Activated T-helper 17 cell treated with anti-CD3 and anti-CD28 coated beads, Interleukin-2, amount 50 U/mL, for 72 hours (primary cell): Measurements from ENCODE around the gene SNX32. TPM values are rescaled to one million over a fixed set of nuclear protein-coding genes. Genes with fewer than 3 reads are reported as not detected.
A peak's percentile ranks its signal among the peaks of the same experiment; 100 is the strongest.

Source experiments
- ATAC-seq: fragments of 150-1000 bp; cut with Tn5 transposase; replicated peaks from 2 replicates; pipeline ENCODE4 v1.10.0; 2021; ENCODE audit warnings: mild to moderate bottlenecking, moderate library complexity
- H3K27ac Mint-ChIP-seq: one replicate; pipeline ENCODE4 v1.8.0; 2022; ENCODE audit warnings: mixed read lengths
- H3K27me3 Mint-ChIP-seq: one replicate; pipeline ENCODE4 v1.8.0; 2022; ENCODE audit warnings: mixed read lengths
- H3K36me3 Mint-ChIP-seq: one replicate; pipeline ENCODE4 v1.8.0; 2022; ENCODE audit warnings: low read depth, mild to moderate bottlenecking, mixed read lengths
- H3K4me1 Mint-ChIP-seq: one replicate; pipeline ENCODE4 v1.8.0; 2022; ENCODE audit warnings: mixed read lengths
- H3K4me3 Mint-ChIP-seq: one replicate; pipeline ENCODE4 v1.8.0; 2022; ENCODE audit warnings: mild to moderate bottlenecking, mixed read lengths
- H3K9me3 Mint-ChIP-seq: one replicate; pipeline ENCODE4 v1.8.0; 2022; ENCODE audit warnings: mixed read lengths
- total RNA-seq, 2 donors: library from RNA; stranded (reverse); gene quantifications; one replicate each; pipeline ENCODE4 v1.2.3, GENCODE V29; 2022

Gene SNX32
- total RNA-seq, 2 donors from 2014 or later = 1.6 to 6.6 TPM

GRCh38 chr11:65793144-65793581 is 40.6 kb upstream of the SNX32 start:
- Mint-ChIP-seq H3K4me3 (no peak overlapping the region), H3K36me3 (peaks cover 2% of the 10 kb centered on the region), H3K9me3 (no peaks in the 10 kb centered on the region), H3K27me3 (peaks cover 6% of the 10 kb centered on the region), H3K4me1 (peaks cover 1% of the 10 kb centered on the region), H3K27ac (no peak overlapping the region)
- no peak for ATAC-seq

- Mint-ChIP-seq H3K4me3 (no peak overlapping the region), H3K27me3 (peaks cover 7% of the 10 kb centered on the region), H3K4me1 (peaks cover 2% of the 10 kb centered on the region), H3K9me3 (no peaks in the 10 kb centered on the region), H3K36me3 (no peaks in the 10 kb centered on the region), H3K27ac (no peak overlapping the region)
- ATAC-seq = no peak
Observed at GRCh38 chr11:65793625-65794400, 40.0 kb upstream of the SNX32 start.

- Mint-ChIP-seq H3K9me3 (no peaks in the 10 kb centered on the region), H3K4me1 (peaks cover 6% of the 10 kb centered on the region), H3K36me3 (no peaks in the 10 kb centered on the region), H3K27ac (no peak overlapping the region), H3K4me3 (no peak overlapping the region), H3K27me3 (peaks cover 11% of the 10 kb centered on the region)
- ATAC-seq = no peak
Observed at GRCh38 chr11:65794570-65795510, 38.9 kb upstream of the SNX32 start.

GRCh38 chr11:65796726-65797601 is 36.8 kb upstream of the SNX32 start:
- H3K4me3 Mint-ChIP-seq = no peak overlapping the region
- H3K27me3 Mint-ChIP-seq = peaks cover 12% of the 10 kb centered on the region
- H3K9me3 Mint-ChIP-seq = no peaks in the 10 kb centered on the region
- no peak for ATAC-seq
- H3K36me3 Mint-ChIP-seq = no peaks in the 10 kb centered on the region
- peaks cover 6% of the 10 kb centered on the region for H3K4me1 Mint-ChIP-seq
- H3K27ac Mint-ChIP-seq = peak overlapping the region; percentile 41

- Mint-ChIP-seq H3K27me3 (peaks cover 14% of the 10 kb centered on the region), H3K4me1 (peaks cover 6% of the 10 kb centered on the region), H3K27ac (no peak overlapping the region), H3K9me3 (no peaks in the 10 kb centered on the region), H3K36me3 (no peaks in the 10 kb centered on the region), H3K4me3 (no peak overlapping the region)
- ATAC-seq = no peak
Observed at GRCh38 chr11:65797711-65798110, 36.1 kb upstream of the SNX32 start.

- Mint-ChIP-seq H3K4me1 (peaks cover 6% of the 10 kb centered on the region), H3K36me3 (no peaks in the 10 kb centered on the region), H3K27ac (peak overlapping the region; percentile 61), H3K4me3 (peak overlapping the region; percentile 50), H3K27me3 (peaks cover 23% of the 10 kb centered on the region), H3K9me3 (no peaks in the 10 kb centered on the region)
- ATAC-seq = no peak
Observed at GRCh38 chr11:65798882-65799281, 34.9 kb upstream of the SNX32 start.

GRCh38 chr11:65801153-65801987 is 32.4 kb upstream of the SNX32 start:
- peaks cover 6% of the 10 kb centered on the region for H3K4me1 Mint-ChIP-seq
- H3K4me3 Mint-ChIP-seq = no peak overlapping the region
- no peaks in the 10 kb centered on the region for H3K9me3 Mint-ChIP-seq
- H3K27ac Mint-ChIP-seq = no peak overlapping the region
- ATAC-seq = no peak
- no peaks in the 10 kb centered on the region for H3K36me3 Mint-ChIP-seq
- peaks cover 25% of the 10 kb centered on the region for H3K27me3 Mint-ChIP-seq

GRCh38 chr11:65802841-65803240 is 30.9 kb upstream of the SNX32 start:
- Mint-ChIP-seq H3K27me3 (peaks cover 22% of the 10 kb centered on the region), H3K9me3 (no peaks in the 10 kb centered on the region)
- no peak for ATAC-seq

GRCh38 chr11:65803797-65804492 is 29.8 kb upstream of the SNX32 start:
- H3K4me1 Mint-ChIP-seq = peaks cover 2% of the 10 kb centered on the region
- ATAC-seq = no peak
- H3K36me3 Mint-ChIP-seq = no peaks in the 10 kb centered on the region
- no peak overlapping the region for H3K4me3 Mint-ChIP-seq
- no peak overlapping the region for H3K27ac Mint-ChIP-seq
- no peaks in the 10 kb centered on the region for H3K9me3 Mint-ChIP-seq
- H3K27me3 Mint-ChIP-seq = peaks cover 24% of the 10 kb centered on the region

More at GRCh38 chr11:65802841-65803240, 30.9 kb upstream of the SNX32 start:
- Mint-ChIP-seq H3K4me3 (no peak overlapping the region), H3K36me3 (no peaks in the 10 kb centered on the region), H3K4me1 (peaks cover 6% of the 10 kb centered on the region), H3K27ac (no peak overlapping the region)

- Mint-ChIP-seq H3K9me3 (no peaks in the 10 kb centered on the region), H3K27ac (no peak overlapping the region), H3K4me3 (no peak overlapping the region), H3K36me3 (no peaks in the 10 kb centered on the region), H3K27me3 (peaks cover 18% of the 10 kb centered on the region), H3K4me1 (no peaks in the 10 kb centered on the region)
- ATAC-seq = no peak
Observed at GRCh38 chr11:65806979-65807378, 26.8 kb upstream of the SNX32 start.

GRCh38 chr11:65808744-65809341 is 24.9 kb upstream of the SNX32 start:
- H3K4me3 Mint-ChIP-seq = no peak overlapping the region
- H3K27me3 Mint-ChIP-seq = peaks cover 7% of the 10 kb centered on the region
- H3K9me3 Mint-ChIP-seq = no peaks in the 10 kb centered on the region
- ATAC-seq = no peak
- no peak overlapping the region for H3K27ac Mint-ChIP-seq
- H3K4me1 Mint-ChIP-seq = no peaks in the 10 kb centered on the region
- no peaks in the 10 kb centered on the region for H3K36me3 Mint-ChIP-seq

- Mint-ChIP-seq H3K27me3 (peaks cover 5% of the 10 kb centered on the region), H3K36me3 (no peaks in the 10 kb centered on the region), H3K4me3 (no peak overlapping the region), H3K27ac (no peak overlapping the region), H3K9me3 (no peaks in the 10 kb centered on the region), H3K4me1 (no peaks in the 10 kb centered on the region)
- no peak for ATAC-seq
Observed at GRCh38 chr11:65809496-65809895, 24.3 kb upstream of the SNX32 start.
